H1 (cell line): ENCODE measurements around the gene CCR9. TPM values are rescaled to one million over a fixed set of nuclear protein-coding genes. Genes with fewer than 3 reads are reported as not detected.

ENCODE experiments used
- CTCF ChIP-seq, 3 experiments: IDR thresholded peaks; 1 replicate in 2 of 3; 2 replicates in 1 of 3; pipeline versions ENCODE4 v1.5.1 to v1.6.1; 2011; ENCODE audit warnings: low read length in 3 of 3, mild to moderate bottlenecking in 3 of 3, inconsistent platforms in 2 of 3, low read depth in 1 of 3, moderate library complexity in 1 of 3; ENCODE audit not compliant: insufficient read depth in 1 of 3; ENCODE audit errors: control extremely low read depth in 1 of 3
- GTF2F1 ChIP-seq: IDR thresholded peaks from 2 replicates; pipeline ENCODE4 v1.6.1; 2012; ENCODE audit warnings: low read depth, low read length, improper control_type of control experiment, borderline replicate concordance
- JUND ChIP-seq: IDR thresholded peaks from 2 replicates; pipeline ENCODE4 v1.6.1; 2011; ENCODE audit warnings: mild to moderate bottlenecking, improper control_type of control experiment, low read length
- polyA plus RNA-seq, 7 experiments: library from polyadenylated mRNA; depleted of rRNA in 3 of 7; stranded (reverse) in 5 of 7; unstranded in 2 of 7; fragments of >200 nt in 5 of 7; fragments of 200-250 nt in 2 of 7; gene quantifications; 1 replicate in 5 of 7; 2 replicates in 1 of 7; 4 replicates in 1 of 7; pipeline versions ENCODE4 v1.2.1 to v1.2.3, GENCODE V29; 2011 to 2013; ENCODE audit warnings: missing spikeins in 2 of 7, mixed read lengths in 2 of 7
- total RNA-seq: library from RNA; stranded (reverse); fragmentation: NEBNext Ultra II Directional; extraction: Animal tissue kit (Norgen Biotek cat#: 25700); gene quantifications from 2 replicates; pipeline ENCODE4 v1.2.1, GENCODE V29; 2021
- TF ChIP-seq, protein P1 (sequence below): IDR thresholded peaks from 2 replicates; pipeline ENCODE4 v1.6.1; 2012; ENCODE audit warnings: inconsistent platforms

CCR9 gene
- total and polyA plus RNA-seq, 2 of the 8 experiments (the other 6 are each of a cell fraction or from before 2014, with no cell fraction given): not detected

- TF ChIP-seq JUND (no peak), CTCF (IDR thresholded peaks at IDR 0.05; ENCODE audit: control extremely low read depth in 1 of 3, insufficient read depth in 1 of 3, low read depth in 1 of 3, low read length in 3 of 3) (peak; percentile 42 to 98 (median 81)), GTF2F1 (no peak)
- TF ChIP-seq, protein P1, sequence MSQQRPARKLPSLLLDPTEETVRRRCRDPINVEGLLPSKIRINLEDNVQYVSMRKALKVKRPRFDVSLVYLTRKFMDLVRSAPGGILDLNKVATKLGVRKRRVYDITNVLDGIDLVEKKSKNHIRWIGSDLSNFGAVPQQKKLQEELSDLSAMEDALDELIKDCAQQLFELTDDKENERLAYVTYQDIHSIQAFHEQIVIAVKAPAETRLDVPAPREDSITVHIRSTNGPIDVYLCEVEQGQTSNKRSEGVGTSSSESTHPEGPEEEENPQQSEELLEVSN: 0 out of 2 replicates have a peak, but pooled peaks have one; percentile 21
- TF ChIP-seq, all 59 proteins: peak for 5
Measured at GRCh38 chr3:45938864-45939263, 52.5 kb downstream of the CCR9 start (continued).
